ENCODE data around the gene DUSP9.
A peak's percentile ranks its signal among the peaks of the same experiment; 100 is the strongest.

The DUSP9 gene

DNA sequence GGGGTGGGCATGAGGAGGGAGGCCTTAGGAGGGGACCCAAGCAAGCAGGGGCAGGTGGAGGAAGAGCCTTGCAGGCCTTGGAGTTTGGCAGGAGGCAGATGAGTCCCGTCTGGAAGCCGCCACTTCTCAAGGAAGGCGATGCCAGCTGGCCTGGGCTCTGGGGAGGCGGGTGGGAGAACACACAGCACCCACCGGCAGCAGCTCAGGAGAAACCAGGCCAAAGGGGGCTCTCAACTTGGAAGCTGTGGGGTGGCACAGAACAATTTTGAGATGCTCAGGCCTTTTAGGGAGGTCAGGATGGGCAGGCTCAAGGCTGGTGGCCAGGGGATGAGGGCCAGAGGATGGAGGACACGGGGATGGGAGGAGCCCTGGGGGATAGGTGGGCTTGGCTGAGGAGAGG lies 11.6 kb upstream of the DUSP9 start:
- TF ChIP-seq, protein P1, sequence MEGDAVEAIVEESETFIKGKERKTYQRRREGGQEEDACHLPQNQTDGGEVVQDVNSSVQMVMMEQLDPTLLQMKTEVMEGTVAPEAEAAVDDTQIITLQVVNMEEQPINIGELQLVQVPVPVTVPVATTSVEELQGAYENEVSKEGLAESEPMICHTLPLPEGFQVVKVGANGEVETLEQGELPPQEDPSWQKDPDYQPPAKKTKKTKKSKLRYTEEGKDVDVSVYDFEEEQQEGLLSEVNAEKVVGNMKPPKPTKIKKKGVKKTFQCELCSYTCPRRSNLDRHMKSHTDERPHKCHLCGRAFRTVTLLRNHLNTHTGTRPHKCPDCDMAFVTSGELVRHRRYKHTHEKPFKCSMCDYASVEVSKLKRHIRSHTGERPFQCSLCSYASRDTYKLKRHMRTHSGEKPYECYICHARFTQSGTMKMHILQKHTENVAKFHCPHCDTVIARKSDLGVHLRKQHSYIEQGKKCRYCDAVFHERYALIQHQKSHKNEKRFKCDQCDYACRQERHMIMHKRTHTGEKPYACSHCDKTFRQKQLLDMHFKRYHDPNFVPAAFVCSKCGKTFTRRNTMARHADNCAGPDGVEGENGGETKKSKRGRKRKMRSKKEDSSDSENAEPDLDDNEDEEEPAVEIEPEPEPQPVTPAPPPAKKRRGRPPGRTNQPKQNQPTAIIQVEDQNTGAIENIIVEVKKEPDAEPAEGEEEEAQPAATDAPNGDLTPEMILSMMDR (IDR thresholded peaks at IDR 0.05; ENCODE audit: borderline replicate concordance, control extremely low read depth, extremely low read depth, insufficient read depth, missing control alignments), result no peak
- no peak for DNase-seq (ENCODE audit: low spot score)
- in situ Hi-C loops (cut with MboI; ENCODE audit: low sequenced_read_pairs, unreplicated experiment), result no loop called here

DNA sequence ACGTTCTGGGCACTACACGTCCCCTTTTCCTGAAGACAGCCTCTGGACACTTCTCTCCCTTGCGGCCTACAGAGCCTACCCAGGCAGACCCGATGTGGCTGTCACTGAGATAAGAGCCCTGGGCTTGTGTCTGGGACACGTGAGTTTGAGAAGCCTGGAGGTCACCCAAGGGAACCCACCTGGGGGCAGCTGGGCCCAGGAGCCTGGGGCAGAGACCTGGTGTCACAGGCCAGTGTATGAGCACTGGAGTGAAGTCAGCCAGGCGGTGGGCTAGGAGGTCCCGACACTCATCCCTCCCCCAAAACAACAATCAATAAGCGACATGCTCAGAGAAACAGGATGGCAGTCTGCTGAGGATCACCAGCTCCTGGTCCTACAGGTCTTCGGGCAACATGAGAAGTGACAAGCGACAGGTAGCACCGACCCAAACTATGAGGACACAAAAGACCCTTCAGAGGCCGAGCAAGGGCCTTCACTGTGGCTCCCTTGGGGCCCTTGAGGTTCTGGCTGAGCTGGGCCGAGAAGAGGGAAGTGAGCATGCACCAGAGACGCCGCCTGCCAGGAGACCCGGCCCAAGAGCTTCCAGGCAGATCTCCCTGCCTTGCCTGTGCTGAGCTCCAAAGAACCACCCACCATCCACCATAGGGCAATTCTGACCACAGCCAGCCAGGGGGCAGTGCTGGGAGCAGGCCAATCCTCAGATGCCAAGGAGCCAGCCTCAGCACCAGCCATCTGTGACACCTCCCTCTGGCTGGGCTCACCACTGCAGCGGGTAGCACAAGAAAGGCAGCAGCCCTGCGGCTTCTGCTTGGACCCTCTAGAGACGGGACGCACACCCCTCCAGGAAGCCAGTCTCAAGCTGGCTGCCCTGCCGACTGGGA lies 11.0 kb upstream of the DUSP9 start:
- in situ Hi-C loops (cut with MboI; ENCODE audit: low sequenced_read_pairs, unreplicated experiment), result no loop called here
- no peak for DNase-seq (ENCODE audit: low spot score)
- TF ChIP-seq, protein P1 (IDR thresholded peaks at IDR 0.05; ENCODE audit: borderline replicate concordance, control extremely low read depth, extremely low read depth, insufficient read depth, missing control alignments), result peak; percentile 37

DNA sequence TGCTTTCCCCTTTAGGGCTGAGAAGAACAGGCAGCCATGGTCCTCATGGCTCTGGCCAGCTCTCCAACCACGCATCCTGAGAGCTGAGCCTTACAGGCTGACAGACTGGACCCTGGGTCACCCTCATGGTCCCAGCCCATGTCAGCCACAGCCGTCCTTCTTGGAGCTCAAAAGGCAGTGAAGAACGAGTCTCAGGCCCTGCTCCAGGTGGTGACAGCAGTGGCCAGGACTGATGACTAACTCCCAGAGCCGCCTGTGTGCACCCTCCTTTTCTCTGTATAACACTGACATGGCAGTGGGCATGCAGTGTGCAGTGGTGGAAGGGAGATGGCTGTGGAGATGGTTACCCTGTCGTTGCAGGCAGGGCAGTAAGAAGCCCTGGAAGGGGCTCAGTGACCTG lies 10.3 kb upstream of the DUSP9 start:
- no peak for DNase-seq (ENCODE audit: low spot score)
- in situ Hi-C loops (cut with MboI; ENCODE audit: low sequenced_read_pairs, unreplicated experiment), result no loop called here
- TF ChIP-seq, protein P1 (IDR thresholded peaks at IDR 0.05; ENCODE audit: borderline replicate concordance, control extremely low read depth, extremely low read depth, insufficient read depth, missing control alignments), result no peak

DNA sequence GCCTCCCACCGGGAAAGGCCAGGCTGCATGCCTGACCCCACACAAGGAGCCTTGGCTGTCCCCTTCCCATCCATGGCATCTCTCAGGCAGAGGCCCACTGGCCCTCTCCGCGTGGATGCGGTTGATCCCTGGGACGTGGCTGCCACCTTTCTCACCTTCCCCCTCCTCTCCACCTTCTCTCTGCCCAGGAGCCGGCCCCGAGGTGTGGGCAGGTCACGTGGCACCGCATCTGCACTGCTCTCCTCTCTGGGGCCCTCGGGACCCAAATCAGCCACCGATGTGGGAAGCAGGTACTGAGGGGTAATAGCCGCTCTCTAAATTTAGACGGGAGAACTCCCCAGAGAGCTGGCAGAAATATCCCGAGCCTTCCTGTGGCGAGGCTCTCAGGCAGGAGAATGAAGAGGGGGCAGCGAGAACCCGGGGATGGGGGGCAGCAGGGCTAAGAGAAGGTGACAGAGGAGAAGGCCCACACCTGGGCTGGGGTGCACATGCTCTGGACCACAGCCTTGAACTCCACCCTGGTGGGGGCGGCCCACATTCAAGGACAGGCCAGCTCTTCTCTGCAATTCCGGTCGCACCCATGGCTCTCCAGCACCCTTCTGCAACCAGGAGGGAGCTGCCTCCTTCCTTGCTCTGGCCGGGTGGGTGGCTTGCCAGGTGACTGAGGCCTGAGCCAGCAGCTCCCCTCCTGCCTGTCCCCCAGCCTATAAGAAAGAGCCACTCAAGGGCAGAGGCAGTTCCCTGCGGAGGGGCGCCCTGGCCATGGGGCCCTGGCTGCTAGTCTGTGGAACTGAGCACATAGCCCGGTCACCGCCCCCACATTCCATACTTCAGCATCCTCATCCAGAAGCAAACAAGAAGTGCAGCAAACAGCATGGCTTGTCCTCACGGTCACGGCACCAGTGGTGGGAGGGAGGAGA lies 9.6 kb upstream of the DUSP9 start:
- no peak for DNase-seq (ENCODE audit: low spot score)
- in situ Hi-C loops (cut with MboI; ENCODE audit: low sequenced_read_pairs, unreplicated experiment), result no loop called here
- TF ChIP-seq, protein P1 (IDR thresholded peaks at IDR 0.05; ENCODE audit: borderline replicate concordance, control extremely low read depth, extremely low read depth, insufficient read depth, missing control alignments), result no peak

DNA sequence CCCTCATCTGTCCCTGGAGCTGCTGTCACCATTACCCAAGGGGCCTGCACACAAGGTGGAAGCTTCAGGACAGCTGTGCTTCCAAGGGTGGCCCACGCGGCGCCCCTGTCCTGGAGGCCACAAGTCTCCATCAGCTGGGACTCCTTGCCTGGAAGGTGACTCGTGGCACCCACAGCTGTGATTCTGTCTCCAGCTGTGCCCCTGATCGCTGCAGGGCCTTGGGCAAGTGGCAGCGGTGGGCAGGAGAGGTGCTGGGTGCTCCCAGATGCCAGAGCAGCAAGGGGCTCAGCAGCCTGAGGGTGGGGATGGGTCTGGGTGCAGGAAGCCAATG lies 9.0 kb upstream of the DUSP9 start:
- no peak for DNase-seq (ENCODE audit: low spot score)
- TF ChIP-seq, protein P1 (IDR thresholded peaks at IDR 0.05; ENCODE audit: borderline replicate concordance, control extremely low read depth, extremely low read depth, insufficient read depth, missing control alignments), result no peak
- in situ Hi-C loops (cut with MboI; ENCODE audit: low sequenced_read_pairs, unreplicated experiment), result no loop called here

DNA sequence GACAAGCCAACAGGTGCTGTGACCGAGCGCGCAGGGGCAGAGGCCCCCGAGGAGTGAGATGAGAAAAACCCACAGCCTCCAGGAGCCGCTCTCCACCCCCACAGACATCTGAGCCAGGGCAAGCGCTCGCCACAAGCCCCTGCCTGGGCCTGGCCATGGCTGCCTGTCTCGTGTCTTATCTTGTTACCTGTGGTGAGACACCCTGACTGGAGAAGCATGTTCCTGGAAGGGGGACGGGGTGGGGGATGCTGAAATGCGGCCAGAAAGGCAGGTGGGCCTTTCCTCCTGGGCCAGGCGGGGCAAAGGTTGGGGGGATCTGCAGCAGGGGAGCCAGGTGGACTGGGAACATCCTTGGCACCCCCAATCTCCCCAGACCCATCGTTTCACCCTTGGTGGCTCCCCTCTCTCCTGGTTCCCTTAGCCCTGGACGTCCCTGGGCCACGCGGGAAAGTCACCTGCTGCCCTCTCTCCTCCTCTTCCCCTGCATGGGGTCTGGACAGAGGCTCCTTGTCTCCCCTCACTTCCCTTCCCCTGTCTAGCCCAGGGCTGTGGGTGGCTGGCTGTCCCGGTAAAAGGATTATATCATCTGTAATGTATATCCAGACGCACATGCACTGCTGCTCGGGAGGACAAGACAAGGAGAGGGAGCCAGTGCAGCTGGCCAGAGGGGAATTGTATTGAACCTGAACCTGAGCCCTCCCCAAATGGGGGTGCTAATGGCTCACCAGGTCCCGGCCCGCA lies 8.4 kb upstream of the DUSP9 start:
- TF ChIP-seq, protein P1 (IDR thresholded peaks at IDR 0.05; ENCODE audit: borderline replicate concordance, control extremely low read depth, extremely low read depth, insufficient read depth, missing control alignments), result no peak
- DNase-seq (ENCODE audit: low spot score), result no peak
- in situ Hi-C loops (cut with MboI; ENCODE audit: low sequenced_read_pairs, unreplicated experiment), result no loop called here

Data from GM13976 (cell line).